ENCODE measurements around the gene OCA2.

OCA2 gene

DNA sequence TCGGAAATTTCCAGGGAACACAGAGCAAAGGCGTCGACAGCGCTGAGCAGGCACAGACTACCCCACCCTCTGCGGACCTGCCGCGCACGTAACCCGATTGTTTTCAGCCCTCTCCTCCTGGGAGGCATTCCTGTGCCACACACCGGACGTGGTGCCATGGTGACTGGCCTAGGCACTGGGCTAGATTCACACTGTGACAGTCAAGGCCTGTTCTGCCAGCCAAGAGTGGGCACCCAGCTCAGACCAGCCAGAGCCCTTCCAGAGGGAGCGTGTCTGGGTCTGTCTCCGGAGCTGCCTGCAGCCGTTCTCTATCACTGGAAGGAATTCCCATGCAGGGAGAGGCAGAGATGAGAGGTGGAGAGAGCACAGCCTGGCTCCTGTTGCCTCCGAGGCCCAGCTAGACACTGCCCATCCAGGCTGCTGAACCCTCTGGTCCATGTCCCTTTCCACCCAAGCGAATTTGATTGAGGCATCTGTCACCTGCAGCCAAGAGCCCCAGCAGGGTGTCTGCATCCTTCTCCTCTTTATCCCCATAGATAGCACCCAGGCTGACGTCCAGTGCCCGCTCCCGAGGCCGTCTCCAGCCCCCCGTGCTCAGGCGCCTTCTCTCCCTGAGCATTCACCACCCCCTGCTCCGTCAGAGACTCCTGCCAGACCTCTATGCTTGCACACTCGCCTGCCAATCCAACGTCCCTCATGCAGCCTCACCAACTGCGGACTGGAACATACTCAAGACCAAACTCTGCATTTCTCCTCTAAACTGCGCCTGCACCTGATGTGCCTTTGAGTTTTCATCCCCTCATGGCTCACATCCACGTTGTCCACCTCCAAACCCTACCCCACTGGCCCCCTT lies 267.5 kb downstream of the OCA2 start:
- no peak overlapping the region for H3K27ac Mint-ChIP-seq
- H3K36me3 Mint-ChIP-seq (ENCODE audit: low read depth), result no peaks in the 10 kb centered on the region
- TF ChIP-seq, protein P1, sequence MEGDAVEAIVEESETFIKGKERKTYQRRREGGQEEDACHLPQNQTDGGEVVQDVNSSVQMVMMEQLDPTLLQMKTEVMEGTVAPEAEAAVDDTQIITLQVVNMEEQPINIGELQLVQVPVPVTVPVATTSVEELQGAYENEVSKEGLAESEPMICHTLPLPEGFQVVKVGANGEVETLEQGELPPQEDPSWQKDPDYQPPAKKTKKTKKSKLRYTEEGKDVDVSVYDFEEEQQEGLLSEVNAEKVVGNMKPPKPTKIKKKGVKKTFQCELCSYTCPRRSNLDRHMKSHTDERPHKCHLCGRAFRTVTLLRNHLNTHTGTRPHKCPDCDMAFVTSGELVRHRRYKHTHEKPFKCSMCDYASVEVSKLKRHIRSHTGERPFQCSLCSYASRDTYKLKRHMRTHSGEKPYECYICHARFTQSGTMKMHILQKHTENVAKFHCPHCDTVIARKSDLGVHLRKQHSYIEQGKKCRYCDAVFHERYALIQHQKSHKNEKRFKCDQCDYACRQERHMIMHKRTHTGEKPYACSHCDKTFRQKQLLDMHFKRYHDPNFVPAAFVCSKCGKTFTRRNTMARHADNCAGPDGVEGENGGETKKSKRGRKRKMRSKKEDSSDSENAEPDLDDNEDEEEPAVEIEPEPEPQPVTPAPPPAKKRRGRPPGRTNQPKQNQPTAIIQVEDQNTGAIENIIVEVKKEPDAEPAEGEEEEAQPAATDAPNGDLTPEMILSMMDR (IDR thresholded peaks at IDR 0.05), result no peak
- no peak overlapping the region for H3K4me3 Mint-ChIP-seq
- no peak for DNase-seq
- H3K9me3 Mint-ChIP-seq, result no peaks in the 10 kb centered on the region
- peaks cover 3% of the 10 kb centered on the region for H3K27me3 Mint-ChIP-seq (ENCODE audit: low read depth, poor library complexity)
- H3K4me1 Mint-ChIP-seq, result peaks cover 27% of the 10 kb centered on the region

DNA sequence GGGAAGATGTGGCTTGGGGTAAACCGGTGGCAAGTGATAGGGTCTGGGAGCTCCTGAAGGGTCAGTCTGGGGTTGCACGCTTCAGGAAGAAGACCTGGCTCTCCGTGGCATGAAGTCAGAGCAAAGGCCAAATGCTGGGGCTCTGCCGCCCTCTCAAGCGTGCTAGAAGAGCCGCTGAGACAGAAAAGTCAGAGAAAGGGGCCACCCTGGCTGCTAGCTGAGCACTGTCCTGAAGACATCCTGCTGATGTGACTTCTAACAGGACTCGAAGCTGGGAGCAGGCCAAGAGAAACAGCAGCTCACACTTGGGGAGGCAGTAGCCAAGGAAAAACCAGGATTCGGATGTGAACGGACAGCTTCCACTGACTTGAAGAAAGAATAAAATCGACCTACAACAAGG lies 270.4 kb downstream of the OCA2 start:
- no peaks in the 10 kb centered on the region for H3K9me3 Mint-ChIP-seq
- H3K36me3 Mint-ChIP-seq (ENCODE audit: low read depth), result no peaks in the 10 kb centered on the region
- TF ChIP-seq, protein P1 (IDR thresholded peaks at IDR 0.05), result no peak
- peaks cover 14% of the 10 kb centered on the region for H3K4me1 Mint-ChIP-seq
- H3K4me3 Mint-ChIP-seq, result no peak overlapping the region
- no peak for DNase-seq
- no peak overlapping the region for H3K27ac Mint-ChIP-seq
- peaks cover 3% of the 10 kb centered on the region for H3K27me3 Mint-ChIP-seq (ENCODE audit: low read depth, poor library complexity)

DNA sequence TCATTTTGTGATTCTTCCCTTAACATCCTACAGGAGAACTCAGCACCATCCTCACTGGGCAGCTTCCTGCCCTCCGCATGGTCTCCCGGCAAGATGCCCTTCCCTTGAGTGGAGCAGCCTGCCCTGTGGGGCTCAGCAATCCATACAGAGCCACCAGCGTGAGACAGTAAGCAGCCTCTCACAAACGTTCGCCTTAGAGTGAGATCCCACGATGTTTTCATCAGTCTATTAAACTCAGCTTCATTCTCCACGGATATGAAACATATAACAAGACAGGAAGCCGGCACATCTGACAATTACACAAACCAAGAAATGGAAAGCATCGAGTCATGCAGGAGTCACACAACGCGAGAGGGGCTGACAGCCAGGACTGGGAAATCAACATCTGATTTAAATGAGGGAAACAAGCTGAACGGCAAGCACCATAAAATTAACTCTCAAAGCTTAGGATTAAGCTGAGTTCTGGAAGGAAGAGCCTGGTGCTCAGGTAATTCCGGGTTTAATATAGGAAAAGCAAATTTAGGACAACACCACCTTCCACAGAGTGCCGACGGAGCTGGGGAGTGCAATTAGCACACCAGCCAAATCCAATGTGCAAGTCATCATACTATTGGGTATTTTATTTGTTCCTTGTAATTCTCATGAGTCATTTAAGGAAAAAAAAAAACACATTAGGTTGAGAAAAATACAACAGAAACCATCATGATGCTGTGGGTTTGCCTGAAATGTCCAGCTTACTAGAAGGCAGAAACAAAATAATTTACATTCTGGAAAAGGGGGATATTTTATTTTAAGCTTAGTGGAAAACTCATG lies 272.0 kb downstream of the OCA2 start:
- TF ChIP-seq, protein P1 (IDR thresholded peaks at IDR 0.05), result no peak
- H3K9me3 Mint-ChIP-seq, result no peaks in the 10 kb centered on the region
- H3K36me3 Mint-ChIP-seq (ENCODE audit: low read depth), result no peaks in the 10 kb centered on the region
- H3K27ac Mint-ChIP-seq, result peak overlapping the region; percentile 60
- H3K27me3 Mint-ChIP-seq (ENCODE audit: low read depth, poor library complexity), result no peaks in the 10 kb centered on the region
- DNase-seq, result no peak
- H3K4me1 Mint-ChIP-seq, result peaks cover 8% of the 10 kb centered on the region
- no peak overlapping the region for H3K4me3 Mint-ChIP-seq

DNA sequence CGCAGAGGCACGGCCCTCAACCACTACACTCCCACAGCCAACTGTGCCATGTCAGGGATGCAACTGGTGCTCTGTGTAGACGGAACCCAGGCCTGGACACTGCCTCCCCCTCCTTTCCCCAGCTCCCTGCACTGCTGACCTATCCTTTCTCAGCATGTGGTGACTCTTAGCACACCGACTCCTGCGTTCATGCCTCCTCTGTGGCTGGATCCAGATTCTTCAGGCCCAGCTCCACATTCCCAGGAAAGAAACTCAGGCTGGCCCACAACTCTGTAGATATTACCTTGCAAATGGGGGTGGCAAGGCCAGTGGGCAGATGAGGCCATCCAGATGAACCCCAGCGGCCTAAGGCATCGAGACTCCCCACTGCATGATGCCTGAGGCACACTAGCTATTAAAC lies 272.7 kb downstream of the OCA2 start:
- no peaks in the 10 kb centered on the region for H3K27me3 Mint-ChIP-seq (ENCODE audit: low read depth, poor library complexity)
- TF ChIP-seq, protein P1 (IDR thresholded peaks at IDR 0.05), result no peak
- no peaks in the 10 kb centered on the region for H3K36me3 Mint-ChIP-seq (ENCODE audit: low read depth)
- no peaks in the 10 kb centered on the region for H3K9me3 Mint-ChIP-seq
- no peak overlapping the region for H3K27ac Mint-ChIP-seq
- DNase-seq, result no peak
- H3K4me1 Mint-ChIP-seq, result peaks cover 5% of the 10 kb centered on the region
- H3K4me3 Mint-ChIP-seq, result no peak overlapping the region

DNA sequence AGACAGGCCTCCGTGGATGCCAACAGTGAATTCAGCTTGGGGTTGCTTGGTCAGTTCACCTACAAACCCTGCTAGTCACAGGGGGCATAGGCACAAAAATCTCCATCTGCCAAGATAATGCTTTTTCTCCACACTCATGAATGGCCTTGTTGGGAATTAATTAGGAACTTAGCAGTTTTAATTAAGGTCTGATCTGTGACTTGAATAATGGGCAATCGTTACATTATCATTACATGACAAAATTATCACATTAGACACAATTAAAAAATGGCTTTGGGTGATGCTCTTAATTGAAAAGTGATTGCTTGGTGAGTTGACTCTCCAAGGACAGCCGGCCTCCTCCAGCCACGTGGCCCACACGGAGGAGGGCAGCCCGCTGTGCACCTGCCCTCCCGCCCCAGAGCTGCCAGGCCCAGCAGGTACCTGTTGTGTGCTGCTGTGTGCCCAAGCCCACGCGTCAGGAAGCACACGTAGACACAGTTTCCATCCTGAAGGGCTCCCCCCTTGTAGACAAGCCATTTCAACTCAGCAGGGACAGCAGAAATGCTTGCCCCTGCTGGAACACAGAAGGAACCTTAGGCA lies 274.2 kb downstream of the OCA2 start:
- no peaks in the 10 kb centered on the region for H3K36me3 Mint-ChIP-seq (ENCODE audit: low read depth)
- no peak overlapping the region for H3K27ac Mint-ChIP-seq
- H3K4me1 Mint-ChIP-seq, result peaks cover 5% of the 10 kb centered on the region
- no peak for DNase-seq
- no peaks in the 10 kb centered on the region for H3K9me3 Mint-ChIP-seq
- TF ChIP-seq, protein P1 (IDR thresholded peaks at IDR 0.05), result no peak
- no peak overlapping the region for H3K4me3 Mint-ChIP-seq
- no peaks in the 10 kb centered on the region for H3K27me3 Mint-ChIP-seq (ENCODE audit: low read depth, poor library complexity)
